GM21576 (cell line): ENCODE measurements around the gene DNAAF3.
"Not testable (repeated sequence)": the region's sequence is repeated elsewhere in the genome, so short reads cannot be mapped to it uniquely, and the experiment has no call there.

ENCODE experiments used
- ATAC-seq: cut with Tn5 transposase; IDR thresholded peaks from one replicate; pipeline ENCODE4 v1.9.1; 2021; ENCODE audit warnings: mild to moderate bottlenecking, moderate library complexity; ENCODE audit not compliant: unreplicated experiment

The DNAAF3 gene

DNA sequence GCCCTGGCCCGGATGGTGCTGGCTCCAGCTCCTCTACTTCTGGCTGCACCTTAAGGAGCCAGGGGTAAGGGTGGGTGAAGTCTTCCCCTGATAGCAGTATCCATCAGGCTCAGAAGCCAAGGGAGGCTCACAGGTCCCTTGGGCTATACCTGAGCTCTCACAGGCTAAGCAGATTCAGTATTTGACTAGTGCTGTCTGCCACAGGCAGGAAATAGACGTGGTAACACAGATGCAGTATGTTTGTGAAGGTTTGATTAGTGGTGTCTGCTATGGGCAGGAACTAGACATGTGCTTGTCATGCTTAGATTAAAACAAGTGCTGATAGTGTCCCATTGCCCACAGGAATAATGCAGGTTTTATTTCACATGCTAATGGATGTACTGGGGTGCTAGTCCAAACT is 9.7 kb upstream of the DNAAF3 start:
- no peak for ATAC-seq

DNA sequence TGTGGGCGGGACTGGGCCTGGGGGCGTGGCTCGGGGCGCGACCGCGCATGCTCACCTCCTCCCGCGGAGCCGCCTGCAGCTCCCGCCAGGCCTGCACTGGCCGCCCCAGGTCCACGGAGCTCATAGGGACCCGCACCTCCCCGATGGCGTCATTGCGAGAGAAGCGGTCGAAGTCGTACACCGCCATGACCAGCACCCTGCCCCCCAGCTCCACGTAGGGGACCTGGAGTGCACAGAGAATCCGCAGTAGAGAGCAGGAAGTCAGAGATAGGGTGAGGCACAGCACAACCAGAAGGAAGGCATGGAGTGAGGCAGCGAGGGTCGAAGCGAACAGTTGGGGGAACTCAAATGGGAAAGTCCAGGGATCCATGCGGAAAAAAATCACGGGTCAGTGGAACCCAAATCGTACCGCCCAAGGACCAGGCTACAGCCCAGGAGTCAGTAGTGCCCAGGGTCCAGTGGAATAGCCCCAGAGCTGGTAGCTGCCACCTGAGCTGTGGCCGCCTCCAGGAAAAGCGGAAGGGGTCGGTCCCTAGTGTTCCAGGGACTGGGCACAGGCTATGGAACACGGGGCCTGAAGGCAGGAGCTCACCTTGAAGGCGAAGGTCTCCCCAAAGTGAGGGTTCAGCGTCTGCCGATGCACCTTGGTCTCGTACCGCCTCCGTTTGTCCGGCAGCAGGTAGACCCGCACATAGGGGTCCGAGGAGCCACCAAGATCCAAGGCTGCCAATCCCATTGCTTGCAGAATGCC is 8.9 kb upstream of the DNAAF3 start:
- no peak for ATAC-seq

- ATAC-seq = no peak
Observed at GRCh38 chr19:55174425-55175116, 8.2 kb upstream of the DNAAF3 start.

DNA sequence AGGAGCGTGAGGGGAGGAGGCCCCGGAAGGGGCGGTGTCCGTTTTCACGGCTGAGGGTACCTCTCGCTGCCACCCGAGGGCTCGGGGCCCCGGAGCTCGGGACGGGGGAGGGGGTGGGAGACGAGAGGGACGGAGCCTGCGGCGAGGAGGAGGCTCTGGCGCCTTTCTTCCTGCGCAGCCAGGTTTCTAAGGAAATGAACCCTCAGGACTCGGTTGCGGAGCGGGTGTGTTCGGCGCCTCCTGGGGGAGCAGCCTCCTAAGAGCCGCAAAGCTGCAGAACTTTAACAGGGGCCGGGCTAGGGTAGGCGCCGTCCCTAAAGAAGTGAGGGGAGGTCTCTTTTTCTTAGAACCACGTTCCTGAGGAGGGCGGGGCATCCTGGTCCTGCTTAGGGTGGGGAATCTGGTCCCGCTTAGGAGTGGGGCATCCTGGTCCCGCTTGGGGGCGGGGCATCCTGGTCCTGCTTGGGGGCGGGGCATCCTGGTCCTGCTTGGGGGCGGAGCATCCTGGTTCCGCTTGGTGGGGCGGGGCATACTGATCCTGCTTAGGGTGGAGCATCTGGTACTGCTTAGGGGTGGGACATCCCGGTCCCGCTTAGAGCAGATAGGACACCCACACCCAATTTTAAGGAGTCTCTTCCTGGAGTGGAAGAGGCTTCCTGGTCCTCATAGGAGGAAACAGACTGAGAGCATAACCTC is 7.4 kb upstream of the DNAAF3 start:
- ATAC-seq = no peak

- ATAC-seq = no peak
Observed at GRCh38 chr19:55173186-55173713, 6.8 kb upstream of the DNAAF3 start.

- ATAC-seq = no peak
Observed at GRCh38 chr19:55172741-55173140, 6.3 kb upstream of the DNAAF3 start.

DNA sequence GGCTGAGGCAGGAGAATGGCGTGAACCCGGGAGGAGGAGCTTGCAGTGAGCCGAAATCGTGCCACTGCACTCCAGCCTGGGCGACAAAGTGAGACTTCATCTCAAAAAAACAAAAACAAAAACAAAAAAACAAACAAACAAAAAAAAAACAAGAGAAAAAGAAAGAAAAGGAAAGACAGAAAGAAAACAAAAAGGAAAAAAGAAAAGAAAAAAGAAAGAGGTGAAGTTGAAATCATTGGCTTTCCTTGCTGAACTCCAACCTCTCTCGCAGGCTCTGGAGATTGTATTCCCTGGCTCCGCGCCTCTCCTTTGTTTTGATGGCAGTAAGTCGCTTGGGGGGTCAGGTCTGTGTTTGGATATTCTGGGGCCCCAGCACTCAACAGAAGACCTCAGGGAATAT is 5.9 kb upstream of the DNAAF3 start:
- not testable (repeated sequence) for ATAC-seq

DNA sequence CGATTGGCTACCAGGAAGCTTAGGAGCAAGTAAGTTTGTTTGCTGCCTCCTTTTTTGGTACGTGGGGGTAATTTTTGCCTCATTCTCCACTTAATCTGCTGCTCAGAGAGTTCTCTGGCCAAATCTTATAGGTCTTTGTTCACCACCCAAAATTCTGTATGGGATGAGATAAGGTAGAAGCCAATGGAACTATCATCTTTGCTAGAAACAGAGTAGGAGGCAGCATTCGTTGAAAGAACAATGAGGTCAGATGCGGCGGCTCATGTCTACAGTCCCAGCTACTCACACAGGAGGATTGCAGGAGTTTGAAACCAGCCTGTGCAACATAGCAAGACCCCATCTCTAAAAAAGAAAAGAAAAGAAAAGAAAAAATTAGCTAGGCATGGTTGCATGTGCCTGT is 5.0 kb upstream of the DNAAF3 start:
- no peak for ATAC-seq

DNA sequence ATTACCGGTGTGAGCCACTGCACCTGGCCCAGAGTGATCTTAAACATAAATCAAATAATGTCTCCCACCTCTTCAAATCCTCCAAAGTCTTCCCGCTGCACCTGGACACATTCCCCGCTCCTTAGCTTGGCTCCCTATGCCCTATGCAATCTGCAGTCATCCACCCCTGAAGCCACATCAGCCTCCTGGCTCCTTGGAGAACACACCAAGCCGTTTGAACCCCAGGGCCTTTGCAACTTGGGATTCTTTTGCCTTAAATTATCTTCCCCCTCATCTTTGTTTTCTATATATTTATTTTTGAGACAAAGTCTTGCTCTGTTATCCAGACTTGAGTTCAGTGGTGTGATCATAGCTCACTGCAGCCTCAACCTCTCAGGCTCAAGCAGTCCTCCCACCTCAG is 2.7 kb upstream of the DNAAF3 start:
- no peak for ATAC-seq

DNA sequence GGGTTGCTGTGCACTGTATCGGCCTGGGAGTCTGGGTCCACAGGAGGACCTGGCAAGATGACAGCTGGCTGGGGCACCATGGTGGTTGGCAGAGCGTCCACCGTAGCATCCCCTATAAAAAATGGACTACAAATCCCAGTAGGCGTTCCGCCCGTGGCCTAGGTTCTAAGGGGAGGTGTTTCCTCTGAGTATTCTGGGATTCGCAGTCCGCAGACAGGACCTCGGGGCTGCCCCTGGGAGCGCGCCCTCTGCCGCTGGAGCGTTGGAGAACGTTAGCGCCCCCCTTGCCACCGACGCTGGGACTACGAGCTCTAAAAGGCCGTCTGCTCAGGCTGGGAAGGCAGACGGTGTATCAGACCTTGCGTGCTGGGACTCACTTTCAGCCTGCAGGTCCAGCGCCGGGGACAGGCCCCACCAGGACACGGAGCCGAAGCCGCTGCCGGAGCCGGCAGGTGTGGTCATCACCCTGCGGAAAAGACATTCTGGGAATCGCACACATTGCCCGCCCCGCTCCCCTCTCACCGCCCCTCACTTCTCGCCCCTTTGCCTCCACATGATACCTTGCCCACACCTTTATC is 372 bp downstream of the DNAAF3 start:
- no peak for ATAC-seq

GRCh38 chr19:55161571-55162322 is 4.7 kb downstream of the DNAAF3 start:
- no peak for ATAC-seq

DNA sequence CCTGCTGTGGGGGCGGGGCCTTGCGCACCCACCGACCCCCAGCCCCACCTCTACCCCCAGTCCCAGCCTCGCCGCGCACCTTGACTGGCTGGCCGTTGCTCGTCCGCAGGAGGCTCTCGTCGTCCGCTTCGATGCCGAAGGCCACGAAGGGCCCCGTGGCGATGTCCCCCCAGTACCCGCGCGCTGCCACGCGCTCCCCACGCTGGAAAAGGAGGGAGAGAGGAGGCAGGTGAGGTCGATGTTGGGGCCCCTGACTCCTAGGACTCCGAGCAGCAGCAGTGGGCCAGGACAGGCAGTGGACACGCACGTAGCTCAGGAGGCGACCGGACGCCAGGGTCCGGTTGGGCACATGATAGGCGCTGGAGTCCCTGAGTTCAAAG is 5.4 kb downstream of the DNAAF3 start:
- ATAC-seq = no peak

GRCh38 chr19:55160128-55160985 is 6.1 kb downstream of the DNAAF3 start:
- ATAC-seq = peak; percentile 67

- ATAC-seq = no peak
Observed at GRCh38 chr19:55158848-55159749, 7.3 kb downstream of the DNAAF3 start.

DNA sequence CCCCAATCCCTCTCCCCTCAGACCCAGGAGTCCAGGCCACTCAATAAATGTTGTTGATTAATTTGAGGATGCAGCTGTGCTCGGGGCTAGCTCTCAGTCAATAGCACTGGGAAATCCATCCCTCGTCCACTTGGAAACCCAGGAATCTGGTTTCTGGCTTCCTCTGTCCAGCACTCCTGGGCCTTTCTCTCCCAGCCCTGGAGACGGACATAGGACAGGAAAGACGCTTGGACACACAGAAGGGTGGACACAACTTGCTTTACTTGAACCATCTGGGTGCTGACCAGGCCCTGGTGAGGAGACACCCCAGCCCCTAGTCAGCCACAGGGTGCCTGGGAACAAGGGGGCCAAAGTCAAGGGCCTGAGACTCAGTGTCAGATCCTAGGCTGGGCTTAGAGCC is 8.0 kb downstream of the DNAAF3 start:
- ATAC-seq = no peak

- no peak for ATAC-seq
Observed at GRCh38 chr19:55157064-55157908, 9.1 kb downstream of the DNAAF3 start, which contains the start of gene TNNI3. Gene TNNI3, minus strand, starts transcription at chr19:55157732. Its CDS starts 143 bp downstream, at chr19:55157589.

- no peak for ATAC-seq
Observed at GRCh38 chr19:55156202-55157063, 10.0 kb downstream of the DNAAF3 start.
